ENCODE measurements around the gene EFS. TPM values are rescaled to one million over a fixed set of nuclear protein-coding genes. Genes with fewer than 3 reads are reported as not detected.

Gene EFS
- total RNA-seq, 1 experiment from 2014 or later, result 0.36 TPM

- no peak overlapping the region for H3K4me3 ChIP-seq (ENCODE audit: low read length)
- H3K27ac ChIP-seq (ENCODE audit: low read length), result no peak overlapping the region
- ATAC-seq, result no peak
- POLR2A ChIA-PET (ENCODE audit: unreplicated experiment), result no interaction called here
- no peaks in the 10 kb centered on the region for H3K79me2 ChIP-seq (ENCODE audit: low read length)
- no peaks in the 10 kb centered on the region for H3K9me2 ChIP-seq (replicated peaks; ENCODE audit: low read length)
- no peaks in the 10 kb centered on the region for H3K36me3 ChIP-seq (ENCODE audit: low read depth, low read length)
- no peaks in the 10 kb centered on the region for H3F3A ChIP-seq (ENCODE audit: low read length, unreplicated experiment)
- no peaks in the 10 kb centered on the region for H3K4me1 ChIP-seq (ENCODE audit: insufficient read depth, low read length)
- CTCF ChIA-PET, result no interaction called here
- no peak for DNase-seq
- peaks cover 96% of the 10 kb centered on the region for H3K27me3 ChIP-seq (ENCODE audit: low read length)
- no peak overlapping the region for H3K9ac ChIP-seq (ENCODE audit: low read length)
- H3K4me2 ChIP-seq (ENCODE audit: low read length), result no peak overlapping the region
- no TSS peak for BruUV-seq (replicated peaks)
- H3K9me3 ChIP-seq (ENCODE audit: low read length), result no peaks in the 10 kb centered on the region
- TF ChIP-seq EZH2phosphoT487 (IDR thresholded peaks at IDR 0.05; ENCODE audit: borderline replicate concordance, low read length), result no peak
- TF ChIP-seq EZH2 (IDR thresholded peaks at IDR 0.05; ENCODE audit: low read length, unreplicated experiment), result no peak
- TF ChIP-seq CTCF (conservative IDR thresholded peaks at IDR 0.05; ENCODE audit: low read depth, low read length), result no peak
- intact Hi-C loops (cut with micrococcal nuclease), result no loop called here
- no peaks in the 10 kb centered on the region for H4K20me1 ChIP-seq (ENCODE audit: low read length)
- no peak overlapping the region for H2AFZ ChIP-seq (ENCODE audit: low read length)
Observed at GRCh38 chr14:23411563-23412525, 46.9 kb upstream of the EFS start.

- Histone ChIP-seq H3K79me2 (ENCODE audit: low read length) (no peaks in the 10 kb centered on the region), H3K4me2 (ENCODE audit: low read length) (no peak overlapping the region), H3K36me3 (ENCODE audit: low read depth, low read length) (no peaks in the 10 kb centered on the region), H3K9ac (ENCODE audit: low read length) (no peak overlapping the region), H3K27ac (ENCODE audit: low read length) (no peak overlapping the region), H4K20me1 (ENCODE audit: low read length) (no peaks in the 10 kb centered on the region), H3K4me1 (ENCODE audit: insufficient read depth, low read length) (no peaks in the 10 kb centered on the region), H3F3A (ENCODE audit: low read length, unreplicated experiment) (no peaks in the 10 kb centered on the region), H3K9me2 (replicated peaks; ENCODE audit: low read length) (no peaks in the 10 kb centered on the region), H3K27me3 (ENCODE audit: low read length) (peaks cover 84% of the 10 kb centered on the region), H2AFZ (ENCODE audit: low read length) (no peak overlapping the region), H3K4me3 (ENCODE audit: low read length) (no peak overlapping the region), H3K9me3 (ENCODE audit: low read length) (no peaks in the 10 kb centered on the region)
- intact Hi-C loops (cut with micrococcal nuclease), result no loop called here
- BruUV-seq (replicated peaks), result no TSS peak
- no peak for DNase-seq
- TF ChIP-seq EZH2phosphoT487 (IDR thresholded peaks at IDR 0.05; ENCODE audit: borderline replicate concordance, low read length) (no peak), CTCF (conservative IDR thresholded peaks at IDR 0.05; ENCODE audit: low read depth, low read length) (no peak)
- ChIA-PET POLR2A (ENCODE audit: unreplicated experiment) (no interaction called here), CTCF (no interaction called here)
- no peak for ATAC-seq
Observed at GRCh38 chr14:23409966-23410635, 45.1 kb upstream of the EFS start.

- Histone ChIP-seq H3K4me1 (ENCODE audit: insufficient read depth, low read length) (no peaks in the 10 kb centered on the region), H3K4me2 (ENCODE audit: low read length) (no peak overlapping the region), H3K27me3 (ENCODE audit: low read length) (peaks cover 82% of the 10 kb centered on the region), H3K79me2 (ENCODE audit: low read length) (no peaks in the 10 kb centered on the region), H3K36me3 (ENCODE audit: low read depth, low read length) (no peaks in the 10 kb centered on the region), H3K9me2 (replicated peaks; ENCODE audit: low read length) (no peaks in the 10 kb centered on the region), H3F3A (ENCODE audit: low read length, unreplicated experiment) (no peaks in the 10 kb centered on the region), H3K9ac (ENCODE audit: low read length) (no peak overlapping the region), H3K9me3 (ENCODE audit: low read length) (no peaks in the 10 kb centered on the region), H3K27ac (ENCODE audit: low read length) (no peak overlapping the region), H2AFZ (ENCODE audit: low read length) (no peak overlapping the region), H3K4me3 (ENCODE audit: low read length) (no peak overlapping the region), H4K20me1 (ENCODE audit: low read length) (no peaks in the 10 kb centered on the region)
- ChIA-PET POLR2A (ENCODE audit: unreplicated experiment) (no interaction called here), CTCF (no interaction called here)
- BruUV-seq (replicated peaks), result no TSS peak
- intact Hi-C loops (cut with micrococcal nuclease), result no loop called here
- TF ChIP-seq EZH2phosphoT487 (IDR thresholded peaks at IDR 0.05; ENCODE audit: borderline replicate concordance, low read length) (no peak), CTCF (conservative IDR thresholded peaks at IDR 0.05; ENCODE audit: low read depth, low read length) (no peak), EZH2 (IDR thresholded peaks at IDR 0.05; ENCODE audit: low read length, unreplicated experiment) (no peak)
- ATAC-seq (no peak), DNase-seq (no peak)
Observed at GRCh38 chr14:23409475-23409874, 44.5 kb upstream of the EFS start.
